ENCODE results near the gene TGM3.

TGM3 gene

GRCh38 chr20:2305946-2306345 lies 10.1 kb downstream of the TGM3 start:
- no peak for DNase-seq (ENCODE audit: low read depth)

DNA sequence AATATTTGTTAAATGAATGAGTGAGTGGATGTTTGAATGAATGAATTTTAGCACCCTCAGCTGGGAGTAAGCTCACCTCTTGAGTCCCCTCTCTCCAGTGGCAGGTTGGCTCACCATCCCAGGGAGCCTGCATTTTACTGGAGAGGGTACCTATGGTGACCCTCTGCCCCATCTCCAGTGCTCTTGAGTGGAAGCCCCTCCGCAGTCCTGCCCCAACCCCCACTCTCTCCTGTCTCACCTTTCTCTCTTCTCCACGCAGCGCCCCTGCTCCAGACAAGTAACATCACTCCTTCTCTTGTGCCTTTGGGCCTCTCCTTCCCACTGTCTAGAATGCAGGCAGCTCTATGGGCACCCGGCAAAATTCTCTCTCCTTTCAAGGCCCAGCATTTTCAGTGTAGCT lies 11.3 kb downstream of the TGM3 start:
- no peak for DNase-seq (ENCODE audit: low read depth)

DNA sequence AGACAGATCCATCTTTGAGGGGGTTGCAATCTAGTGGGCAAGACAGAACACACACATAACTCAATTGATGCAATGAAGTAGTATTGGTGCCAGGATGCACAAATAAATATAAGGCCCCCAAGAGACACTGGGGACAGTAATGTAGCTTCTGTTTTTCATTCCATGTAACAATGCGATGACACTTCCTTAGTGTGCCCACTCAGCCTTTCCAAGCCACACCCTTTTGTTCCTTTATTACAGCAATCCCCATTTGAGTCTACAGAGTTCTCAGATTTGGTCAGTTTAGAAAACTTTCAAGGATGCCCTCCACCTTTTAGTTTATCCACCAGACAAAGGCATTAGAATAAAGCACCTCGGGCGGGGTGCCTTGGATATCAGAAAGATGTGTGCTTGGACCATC lies 15.5 kb downstream of the TGM3 start:
- DNase-seq (ENCODE audit: low read depth): no peak

- no peak for DNase-seq (ENCODE audit: low read depth)
Measured at GRCh38 chr20:2312876-2313275, 17.1 kb downstream of the TGM3 start.

GRCh38 chr20:2313316-2313715 lies 17.5 kb downstream of the TGM3 start:
- no peak for DNase-seq (ENCODE audit: low read depth)

DNA sequence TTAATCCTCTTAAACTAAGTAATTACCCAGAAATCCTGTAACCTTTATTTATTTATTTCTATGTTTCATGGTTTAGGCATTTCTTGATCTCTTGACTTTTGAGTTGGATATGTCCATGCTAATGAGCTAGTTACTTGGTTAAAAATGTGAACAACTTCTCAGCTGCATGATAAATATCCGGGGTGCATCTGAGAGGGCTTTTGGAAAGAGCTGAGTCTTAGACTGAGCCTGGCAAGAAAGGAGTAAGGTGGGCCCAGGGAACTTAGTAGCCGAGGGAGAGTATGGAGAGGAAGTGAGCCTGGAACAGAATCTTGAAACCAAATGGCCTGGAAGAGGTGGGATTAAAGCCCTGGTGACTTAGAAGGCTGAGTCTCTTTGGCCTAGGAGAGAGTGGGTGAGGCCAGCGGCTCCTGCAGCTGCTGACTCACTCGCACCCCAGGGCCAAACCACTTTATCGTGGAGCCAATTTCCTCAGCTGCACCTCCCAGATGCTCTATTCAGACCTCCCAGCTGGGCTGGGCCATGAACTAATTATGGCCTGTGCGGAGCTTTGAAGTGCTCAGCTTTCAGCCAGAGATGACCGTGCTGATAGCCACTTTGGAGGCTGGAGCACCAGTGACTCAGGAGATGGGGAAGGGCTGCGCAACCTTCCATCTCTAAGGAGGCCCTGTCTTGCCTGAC lies 19.1 kb downstream of the TGM3 start:
- no peak for DNase-seq (ENCODE audit: low read depth)

DNA sequence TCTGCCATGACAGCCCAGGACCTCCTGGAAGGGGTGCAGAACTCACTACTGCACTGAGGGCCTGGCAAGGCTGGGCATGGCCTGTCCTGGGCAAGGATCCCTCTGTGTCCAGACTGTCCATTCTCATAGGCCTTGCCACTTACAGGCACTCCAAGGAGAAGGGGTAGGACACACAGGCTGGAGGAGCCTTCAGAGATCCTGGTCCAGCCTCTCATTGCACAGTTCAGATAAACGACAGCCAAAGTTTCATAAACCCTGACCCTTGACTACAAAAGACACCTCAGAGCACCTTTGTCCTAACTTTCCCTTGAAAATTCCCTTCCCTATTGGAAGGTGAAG lies 19.6 kb downstream of the TGM3 start:
- no peak for DNase-seq (ENCODE audit: low read depth)

GRCh38 chr20:2316847-2317495 lies 21.2 kb downstream of the TGM3 start:
- no peak for DNase-seq (ENCODE audit: low read depth)

DNA sequence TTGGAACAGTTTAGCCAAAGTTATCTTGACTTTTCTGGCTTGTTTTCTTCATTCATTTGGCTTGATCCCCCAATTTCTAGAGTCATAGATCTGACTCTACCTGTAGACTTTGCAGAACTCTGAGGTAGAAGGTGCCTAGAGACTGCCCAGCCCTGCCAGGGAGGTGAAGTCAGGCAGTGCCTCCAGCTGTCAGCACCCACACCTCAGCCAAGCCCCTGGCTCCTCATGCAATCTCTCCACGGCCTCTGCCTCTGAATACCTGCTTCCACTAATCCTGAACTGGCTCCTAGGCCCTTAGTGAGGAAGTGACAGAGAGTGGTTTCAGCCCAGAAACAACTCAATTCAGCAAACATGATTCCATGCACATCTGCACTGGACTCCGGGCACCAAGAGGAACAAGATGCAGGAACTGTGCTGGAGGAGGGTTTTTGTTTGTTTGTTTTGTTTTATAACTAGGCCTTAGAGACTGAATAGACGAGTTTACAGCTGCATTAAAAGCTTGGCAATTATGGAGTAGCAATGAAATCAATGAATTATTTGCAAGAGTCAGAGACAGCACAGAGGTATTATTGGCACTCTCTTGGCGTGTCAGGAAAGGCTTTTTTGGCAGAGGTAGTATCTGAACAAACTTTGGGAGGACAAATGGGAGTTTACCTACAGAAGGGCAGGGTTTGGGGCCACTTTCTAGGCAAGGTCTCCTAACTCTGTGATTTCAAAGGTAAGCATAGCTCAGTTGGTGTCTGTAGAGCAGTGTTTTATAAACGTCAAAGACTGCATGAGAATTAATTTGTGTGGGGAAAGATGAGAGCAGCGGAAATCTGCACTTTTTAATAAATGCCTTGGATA lies 25.2 kb downstream of the TGM3 start:
- DNase-seq (ENCODE audit: low read depth): no peak

DNA sequence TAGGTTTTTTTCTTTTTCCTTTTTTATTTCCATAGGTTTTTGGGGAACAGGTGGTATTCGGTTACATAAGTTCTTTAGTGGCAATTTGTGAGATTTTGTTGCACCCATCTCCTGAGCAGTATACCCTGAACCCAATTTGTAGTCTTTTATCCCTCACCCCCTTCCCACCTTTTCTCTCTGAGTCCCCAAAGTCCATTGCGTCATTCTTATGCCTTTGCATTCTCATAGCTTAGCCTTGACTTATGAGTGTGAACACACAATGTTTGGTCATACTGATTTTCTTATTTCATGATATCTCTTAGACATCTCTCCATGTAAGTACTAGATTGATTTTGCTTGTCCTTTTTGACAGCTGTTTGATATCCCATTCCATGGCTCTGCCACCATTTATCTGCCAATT lies 27.2 kb downstream of the TGM3 start:
- no peak for DNase-seq (ENCODE audit: low read depth)

DNA sequence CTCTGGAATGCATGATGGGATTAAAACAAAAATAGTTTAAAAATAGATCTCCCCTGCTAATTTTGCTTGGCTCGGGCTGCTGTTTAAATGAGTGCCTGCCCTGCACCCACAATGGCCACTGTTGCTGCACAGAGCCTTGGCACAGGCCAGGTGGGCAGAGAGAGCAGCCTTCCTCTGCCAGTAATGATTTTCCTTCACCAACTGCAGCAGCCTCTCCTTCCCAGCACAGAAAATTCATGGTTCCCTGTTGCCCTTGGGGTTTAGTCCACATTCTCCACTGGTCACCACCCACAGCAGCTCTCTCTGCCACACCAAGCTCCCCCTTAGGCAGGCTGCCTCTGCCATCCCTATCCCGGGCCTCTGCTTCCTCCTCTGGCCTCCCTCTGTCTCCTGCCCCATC lies 30.2 kb downstream of the TGM3 start:
- no peak for DNase-seq (ENCODE audit: low read depth)

DNA sequence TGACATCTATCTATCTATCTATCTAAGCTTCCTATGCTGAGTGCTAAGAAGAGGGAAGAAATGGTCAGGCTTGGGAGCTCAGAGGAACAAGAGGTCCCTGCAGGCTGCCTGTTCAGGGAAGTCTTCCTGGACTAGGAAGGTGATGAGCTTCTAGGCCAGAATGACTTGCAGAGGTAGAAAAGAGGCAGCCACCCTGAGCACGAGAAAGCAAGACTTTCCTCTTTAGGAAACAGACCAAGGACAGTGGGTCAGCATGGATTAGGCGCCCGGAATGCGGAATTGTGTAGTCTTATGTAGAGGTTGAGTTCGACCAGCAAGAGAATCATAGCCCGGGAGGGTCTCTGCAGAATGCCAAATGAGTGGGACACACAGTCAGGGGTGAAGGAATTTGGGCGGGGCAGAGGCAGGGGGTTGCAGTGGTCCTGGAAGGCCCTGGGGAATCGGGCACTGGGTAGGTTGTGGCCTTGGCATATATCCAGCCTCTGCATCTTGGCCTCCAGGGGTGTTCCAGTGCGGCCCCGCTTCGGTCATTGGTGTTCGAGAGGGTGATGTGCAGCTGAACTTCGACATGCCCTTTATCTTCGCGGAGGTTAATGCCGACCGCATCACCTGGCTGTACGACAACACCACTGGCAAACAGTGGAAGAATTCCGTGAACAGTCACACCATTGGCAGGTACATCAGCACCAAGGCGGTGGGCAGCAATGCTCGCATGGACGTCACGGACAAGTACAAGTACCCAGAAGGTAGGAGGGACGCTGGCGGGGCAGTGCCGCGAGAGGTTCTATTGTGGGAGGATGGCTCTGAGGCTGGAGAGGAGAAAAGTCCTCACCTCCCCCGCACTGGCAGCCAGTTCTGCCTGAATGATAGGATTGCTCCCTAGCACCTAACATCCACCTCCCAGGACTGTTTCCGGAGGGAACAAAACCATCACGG lies 32.1 kb downstream of the TGM3 start:
- DNase-seq (ENCODE audit: low read depth): no peak

GRCh38 chr20:2329286-2329685 lies 33.5 kb downstream of the TGM3 start:
- DNase-seq (ENCODE audit: low read depth): no peak

DNA sequence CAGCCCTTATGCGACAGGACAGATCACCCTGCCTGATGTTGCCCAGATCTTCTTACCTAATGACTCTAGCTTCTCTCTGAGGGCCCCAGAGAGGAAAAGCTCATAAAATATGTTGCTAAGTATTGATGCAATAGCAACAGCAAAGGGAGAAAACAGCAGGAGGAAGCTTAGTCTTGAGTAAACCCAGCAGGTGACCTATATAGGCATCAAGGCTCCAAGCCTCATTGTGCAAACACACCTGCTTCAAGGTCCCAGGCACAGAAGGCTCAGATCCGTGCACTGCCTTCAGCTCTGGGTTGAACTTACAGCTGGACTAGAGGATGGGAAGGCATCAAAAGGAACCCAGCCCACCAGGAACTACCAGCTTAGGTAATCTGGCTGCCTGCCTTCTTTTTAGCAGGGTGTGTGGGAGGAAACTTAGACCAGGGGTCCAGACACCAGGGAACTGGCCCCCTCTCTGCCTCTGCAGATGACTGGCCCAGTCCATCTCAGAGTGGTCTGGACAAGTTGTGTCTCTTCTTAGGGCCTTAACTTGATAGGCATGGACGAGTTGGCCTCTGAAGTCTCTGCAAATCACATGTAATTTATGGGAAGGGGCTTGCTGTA lies 34.4 kb downstream of the TGM3 start:
- DNase-seq (ENCODE audit: low read depth): no peak

DNA sequence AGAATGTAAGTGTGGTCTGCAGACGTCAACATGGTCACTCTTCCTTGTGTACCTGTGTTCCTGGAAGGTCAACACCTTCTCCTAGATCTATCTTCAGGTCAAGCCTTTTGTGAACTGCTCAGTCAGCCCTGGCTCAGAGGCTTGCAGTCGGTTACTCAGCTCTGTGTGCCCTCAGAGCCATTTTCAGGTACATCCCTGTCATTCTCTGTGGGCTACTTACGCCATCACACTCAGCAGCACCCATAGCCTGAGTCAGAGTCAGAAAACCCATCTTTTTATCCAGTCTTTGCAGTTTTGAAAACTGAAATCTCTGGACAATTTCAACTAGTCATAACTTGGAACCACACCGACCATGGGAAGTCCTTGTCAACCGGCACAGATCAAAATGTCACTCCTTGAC lies 35.3 kb downstream of the TGM3 start:
- no peak for DNase-seq (ENCODE audit: low read depth)

- DNase-seq (ENCODE audit: low read depth): no peak
Measured at GRCh38 chr20:2331901-2332565, 36.2 kb downstream of the TGM3 start.

GRCh38 chr20:2332711-2333110 lies 36.9 kb downstream of the TGM3 start:
- DNase-seq (ENCODE audit: low read depth): no peak

DNA sequence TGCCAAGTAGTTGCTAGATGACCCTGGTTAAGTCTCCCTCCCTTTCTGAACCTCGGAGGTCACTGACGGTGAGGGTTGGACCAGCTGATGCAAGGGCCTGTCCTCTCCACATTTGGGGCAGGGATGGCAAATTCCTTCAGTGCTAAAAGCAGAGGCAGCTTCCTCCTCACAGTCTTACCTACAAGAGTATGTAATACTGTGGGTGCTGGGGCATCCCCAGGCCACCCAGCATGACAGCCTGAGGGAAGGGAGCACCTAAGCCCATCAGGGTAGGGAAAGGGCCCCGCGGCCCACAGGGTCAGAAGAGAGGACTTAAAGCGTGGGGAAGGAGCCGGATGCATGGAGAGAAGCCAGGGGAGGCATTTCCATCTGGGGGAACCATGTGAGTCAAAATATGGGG lies 38.0 kb downstream of the TGM3 start:
- DNase-seq (ENCODE audit: low read depth): no peak

- DNase-seq (ENCODE audit: low read depth): no peak
Measured at GRCh38 chr20:2335096-2335870, 39.5 kb downstream of the TGM3 start.

- DNase-seq (ENCODE audit: low read depth): no peak
Measured at GRCh38 chr20:2336471-2336870, 40.7 kb downstream of the TGM3 start.

All from T follicular helper cell (primary cell).